Ishikawa (cell line): Measurements from ENCODE around the gene SEMA4C.

Experiments
- CEBPB ChIP-seq: IDR thresholded peaks from 2 replicates; pipeline ENCODE4 v1.6.1; 2012
- CREB1 ChIP-seq: IDR thresholded peaks from 2 replicates; pipeline ENCODE4 v1.6.1; 2012; ENCODE audit warnings: low read depth
- EGR1 ChIP-seq: IDR thresholded peaks from 2 replicates; pipeline ENCODE4 v1.6.1; 2012
- EP300 ChIP-seq: IDR thresholded peaks from 2 replicates; pipeline ENCODE4 v1.6.1; 2012; ENCODE audit warnings: borderline replicate concordance
- FOXM1 ChIP-seq: IDR thresholded peaks from 2 replicates; pipeline ENCODE4 v1.6.1; 2012; ENCODE audit warnings: low read depth, borderline replicate concordance
- RAD21 ChIP-seq: IDR thresholded peaks from 2 replicates; pipeline ENCODE4 v1.6.1; 2012; ENCODE audit warnings: low read depth
- TAF1 ChIP-seq: IDR thresholded peaks from 2 replicates; pipeline ENCODE4 v1.6.1; 2012; ENCODE audit warnings: low read depth, mild to moderate bottlenecking
- TCF12 ChIP-seq: IDR thresholded peaks from 2 replicates; pipeline ENCODE4 v1.6.1; 2012; ENCODE audit warnings: low read depth
- TEAD4 ChIP-seq: IDR thresholded peaks from 2 replicates; pipeline ENCODE4 v1.6.1; 2012
- YY1 ChIP-seq: IDR thresholded peaks from 2 replicates; pipeline ENCODE4 v1.6.1; 2012; ENCODE audit warnings: low read depth
- ZBTB7A ChIP-seq: IDR thresholded peaks from 2 replicates; pipeline ENCODE4 v1.6.1; 2012; ENCODE audit warnings: low read depth
- TF ChIP-seq, protein P1 (sequence below): IDR thresholded peaks from 2 replicates; pipeline ENCODE4 v1.6.1; 2012; ENCODE audit warnings: low read depth, mild to moderate bottlenecking
- TF ChIP-seq, protein P2 (sequence below): IDR thresholded peaks from 2 replicates; pipeline ENCODE4 v1.6.1; 2012
- TF ChIP-seq, protein P3 (sequence below): IDR thresholded peaks from 2 replicates; pipeline ENCODE4 v1.6.1; 2012

DNA sequence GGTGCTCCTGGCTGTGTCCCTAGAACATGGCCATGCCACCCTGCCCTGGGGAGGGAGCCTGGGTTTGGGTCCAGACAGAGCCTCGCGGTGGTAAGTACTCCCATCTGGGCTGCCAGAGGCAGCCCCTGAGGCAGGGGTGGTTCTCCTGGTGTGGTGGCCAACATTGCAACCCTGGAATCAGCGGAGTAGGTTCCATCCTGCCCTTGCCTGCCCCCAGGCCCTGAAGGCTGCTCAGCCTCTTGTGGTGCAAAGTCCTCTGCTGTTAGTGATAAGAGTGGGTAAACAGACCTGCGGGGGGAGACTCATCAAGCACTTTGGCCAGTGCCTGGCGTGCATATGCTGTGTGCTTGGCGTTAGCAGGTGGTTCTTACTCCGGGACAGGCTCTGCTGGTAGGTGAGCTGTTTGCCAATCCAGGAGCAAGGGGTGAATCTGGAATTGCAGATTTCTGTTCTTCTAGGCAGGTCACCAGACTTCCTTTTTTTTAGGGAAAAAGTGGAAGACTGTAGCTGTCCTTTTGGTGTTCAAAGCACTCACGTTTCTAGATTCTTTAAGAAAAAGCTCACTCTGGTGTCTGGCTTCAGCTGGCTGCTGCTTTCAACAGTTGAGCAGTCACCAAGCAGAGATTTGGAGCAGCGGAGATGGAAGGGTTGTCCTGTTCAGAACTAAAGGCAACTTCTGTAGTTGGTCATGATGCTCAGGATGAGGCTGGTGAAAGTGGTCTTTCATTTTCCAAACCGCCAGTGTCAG is 50.6 kb downstream of the SEMA4C start:
- TF ChIP-seq, protein P1, sequence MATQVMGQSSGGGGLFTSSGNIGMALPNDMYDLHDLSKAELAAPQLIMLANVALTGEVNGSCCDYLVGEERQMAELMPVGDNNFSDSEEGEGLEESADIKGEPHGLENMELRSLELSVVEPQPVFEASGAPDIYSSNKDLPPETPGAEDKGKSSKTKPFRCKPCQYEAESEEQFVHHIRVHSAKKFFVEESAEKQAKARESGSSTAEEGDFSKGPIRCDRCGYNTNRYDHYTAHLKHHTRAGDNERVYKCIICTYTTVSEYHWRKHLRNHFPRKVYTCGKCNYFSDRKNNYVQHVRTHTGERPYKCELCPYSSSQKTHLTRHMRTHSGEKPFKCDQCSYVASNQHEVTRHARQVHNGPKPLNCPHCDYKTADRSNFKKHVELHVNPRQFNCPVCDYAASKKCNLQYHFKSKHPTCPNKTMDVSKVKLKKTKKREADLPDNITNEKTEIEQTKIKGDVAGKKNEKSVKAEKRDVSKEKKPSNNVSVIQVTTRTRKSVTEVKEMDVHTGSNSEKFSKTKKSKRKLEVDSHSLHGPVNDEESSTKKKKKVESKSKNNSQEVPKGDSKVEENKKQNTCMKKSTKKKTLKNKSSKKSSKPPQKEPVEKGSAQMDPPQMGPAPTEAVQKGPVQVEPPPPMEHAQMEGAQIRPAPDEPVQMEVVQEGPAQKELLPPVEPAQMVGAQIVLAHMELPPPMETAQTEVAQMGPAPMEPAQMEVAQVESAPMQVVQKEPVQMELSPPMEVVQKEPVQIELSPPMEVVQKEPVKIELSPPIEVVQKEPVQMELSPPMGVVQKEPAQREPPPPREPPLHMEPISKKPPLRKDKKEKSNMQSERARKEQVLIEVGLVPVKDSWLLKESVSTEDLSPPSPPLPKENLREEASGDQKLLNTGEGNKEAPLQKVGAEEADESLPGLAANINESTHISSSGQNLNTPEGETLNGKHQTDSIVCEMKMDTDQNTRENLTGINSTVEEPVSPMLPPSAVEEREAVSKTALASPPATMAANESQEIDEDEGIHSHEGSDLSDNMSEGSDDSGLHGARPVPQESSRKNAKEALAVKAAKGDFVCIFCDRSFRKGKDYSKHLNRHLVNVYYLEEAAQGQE: no peak
- TF ChIP-seq CEBPB: no peak
- no peak for TF ChIP-seq TAF1
- no peak for TF ChIP-seq TEAD4
- TF ChIP-seq, protein P2, sequence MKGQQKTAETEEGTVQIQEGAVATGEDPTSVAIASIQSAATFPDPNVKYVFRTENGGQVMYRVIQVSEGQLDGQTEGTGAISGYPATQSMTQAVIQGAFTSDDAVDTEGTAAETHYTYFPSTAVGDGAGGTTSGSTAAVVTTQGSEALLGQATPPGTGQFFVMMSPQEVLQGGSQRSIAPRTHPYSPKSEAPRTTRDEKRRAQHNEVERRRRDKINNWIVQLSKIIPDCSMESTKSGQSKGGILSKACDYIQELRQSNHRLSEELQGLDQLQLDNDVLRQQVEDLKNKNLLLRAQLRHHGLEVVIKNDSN: no peak
- no peak for TF ChIP-seq CREB1
- TF ChIP-seq YY1: no peak
- TF ChIP-seq, protein P3, sequence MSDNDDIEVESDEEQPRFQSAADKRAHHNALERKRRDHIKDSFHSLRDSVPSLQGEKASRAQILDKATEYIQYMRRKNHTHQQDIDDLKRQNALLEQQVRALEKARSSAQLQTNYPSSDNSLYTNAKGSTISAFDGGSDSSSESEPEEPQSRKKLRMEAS: no peak
- TF ChIP-seq ZBTB7A: no peak
- TF ChIP-seq EP300: no peak
- TF ChIP-seq RAD21: no peak
- TF ChIP-seq EGR1: no peak
- TF ChIP-seq FOXM1: no peak
- TF ChIP-seq TCF12: no peak
